B cell (primary cell): Measurements from ENCODE around the gene INHBB. TPM values are rescaled to one million over a fixed set of nuclear protein-coding genes. Genes with fewer than 3 reads are reported as not detected.

Experiments
- ATAC-seq: fragments of 200-7000 bp; cut with Tn5 transposase; one replicate; pipeline ENCODE4 v1.10.0; 2021; ENCODE audit warnings: low read depth, mild to moderate bottlenecking, moderate number of reproducible peaks, moderate library complexity
- CTCF ChIA-PET: fragments of 350-600 bp; sonication (Branson Sonifier 250); formaldehyde crosslinking; loops from one replicate; lab custom pipeline; 2021; ENCODE audit warnings: antibody characterized with exemption, inconsistent platforms; lab: Charles Lee
- POLR2A ChIA-PET: fragments of 350-600 bp; sonication (Branson Sonifier 250); formaldehyde crosslinking; loops from one replicate; lab custom pipeline; 2021; ENCODE audit warnings: antibody characterized with exemption; lab: Charles Lee
- DNase-seq: peaks from one replicate; pipeline ENCODE4 v3.0.0; 2013
- H2AFZ ChIP-seq: 2 replicates; pipeline ENCODE4 v1.6.1; 2012; ENCODE audit warnings: mild to moderate bottlenecking, low read depth, low read length; ENCODE audit not compliant: insufficient read depth, poor library complexity, severe bottlenecking
- H3K27ac ChIP-seq, 2 donors: 1 replicate in 1 of 2; 2 replicates in 1 of 2; pipeline ENCODE4 v1.5.1; 2012 to 2013; ENCODE audit warnings: low read length in 2 of 2, mild to moderate bottlenecking in 2 of 2, moderate library complexity in 1 of 2
- H3K27me3 ChIP-seq, 4 experiments: fragments of 200-600 bp in 1 of 4; sonication (generic) in 1 of 4; replicated peaks in 1 of 4; 1 replicate in 2 of 4; 2 replicates in 2 of 4; pipeline versions ENCODE4 v1.6.1 to v1.7.0; 2013 to 2016; ENCODE audit warnings: low read length in 3 of 4, mild to moderate bottlenecking in 2 of 4, mixed read lengths in 1 of 4, moderate library complexity in 1 of 4; ENCODE audit not compliant: insufficient read depth in 4 of 4, control insufficient read depth in 3 of 4; ENCODE audit errors: control extremely low read depth in 1 of 4
- H3K36me3 ChIP-seq, 2 experiments: replicated peaks in 1 of 2; 1 replicate in 1 of 2; 2 replicates in 1 of 2; pipeline versions ENCODE4 v1.6.1 to v1.7.1; 2013; ENCODE audit warnings: low read length in 1 of 2; ENCODE audit not compliant: insufficient read depth in 2 of 2, control insufficient read depth in 1 of 2; ENCODE audit errors: control extremely low read depth in 1 of 2, extremely low read depth in 1 of 2
- H3K4me1 ChIP-seq, 2 donors: fragments of 200-600 bp in 1 of 2; sonication (generic) in 1 of 2; 1 replicate in 1 of 2; 2 replicates in 1 of 2; pipeline versions ENCODE4 v1.5.1 to v1.6.1; 2013 to 2017; ENCODE audit warnings: low read length in 2 of 2; ENCODE audit not compliant: control insufficient read depth in 2 of 2, insufficient read depth in 2 of 2
- H3K4me2 ChIP-seq: replicated peaks from 2 replicates; pipeline ENCODE3; 2012; ENCODE audit warnings: mild to moderate bottlenecking, low read depth, low read length; ENCODE audit not compliant: poor library complexity, severe bottlenecking
- H3K4me3 ChIP-seq, 5 experiments: fragments of 200-600 bp in 1 of 5; sonication (generic) in 1 of 5; 1 replicate in 3 of 5; 2 replicates in 2 of 5; pipeline versions ENCODE4 v1.5.1 to v1.7.0; 2011 to 2016; ENCODE audit warnings: low read length in 4 of 5, mild to moderate bottlenecking in 4 of 5, low read depth in 2 of 5, control low read depth in 1 of 5, moderate library complexity in 1 of 5; ENCODE audit not compliant: insufficient read depth in 1 of 5; ENCODE audit errors: control extremely low read depth in 1 of 5, extremely low read depth in 1 of 5
- H3K79me2 ChIP-seq: fragments of 200-600 bp; sonication (generic); one replicate; pipeline ENCODE4 v1.6.0; 2016; ENCODE audit warnings: low read length; ENCODE audit not compliant: control insufficient read depth, insufficient read depth
- H3K9ac ChIP-seq: fragments of 200-600 bp; sonication (generic); 2 replicates; pipeline ENCODE4 v1.6.1; 2017; ENCODE audit warnings: mild to moderate bottlenecking, low read length, moderate library complexity
- H3K9me3 ChIP-seq, 3 donors: one replicate each; pipeline versions ENCODE4 v1.6.1 to v1.7.1; 2013; ENCODE audit warnings: low read length in 2 of 3; ENCODE audit not compliant: control insufficient read depth in 2 of 3, insufficient read depth in 1 of 3; ENCODE audit errors: control extremely low read depth in 1 of 3
- H4K20me1 ChIP-seq: 2 replicates; pipeline ENCODE4 v1.6.0; 2012; ENCODE audit warnings: mild to moderate bottlenecking, low read length; ENCODE audit not compliant: insufficient read depth, control insufficient read depth, poor library complexity, severe bottlenecking
- H3K27ac Mint-ChIP-seq: one replicate; pipeline ENCODE4 v1.8.0; 2021; ENCODE audit warnings: mixed read lengths
- H3K27me3 Mint-ChIP-seq: one replicate; pipeline ENCODE4 v1.8.0; 2021; ENCODE audit warnings: mixed read lengths
- H3K4me1 Mint-ChIP-seq: one replicate; pipeline ENCODE4 v1.8.0; 2021; ENCODE audit warnings: mixed read lengths
- H3K4me3 Mint-ChIP-seq: one replicate; pipeline ENCODE4 v1.8.0; 2021; ENCODE audit warnings: mixed read lengths
- H3K9me3 Mint-ChIP-seq: one replicate; pipeline ENCODE4 v1.8.0; 2022; ENCODE audit warnings: mixed read lengths; ENCODE audit not compliant: insufficient read depth
- CTCF ChIP-seq: fragments of 200-600 bp; IDR thresholded peaks from one replicate; pipeline ENCODE4 v1.8.0; 2022; ENCODE audit warnings: antibody characterized with exemption, mild to moderate bottlenecking
- EZH2 ChIP-seq: IDR thresholded peaks from 2 replicates; pipeline ENCODE4 v1.6.1; 2012; ENCODE audit warnings: borderline replicate concordance, low read depth, mild to moderate bottlenecking, moderate library complexity, low read length; ENCODE audit not compliant: insufficient read depth, poor library complexity, severe bottlenecking
- WGBS: methylation state at CpG from one replicate; pipeline ENCODE4 v1.1.5; 2013; ENCODE audit warnings: missing lambda C conversion rate; ENCODE audit not compliant: insufficient coverage; 5-methylcytosine and 5-hydroxymethylcytosine counted together
- intact Hi-C: fragments of 100-400 bp; cut with micrococcal nuclease; formaldehyde crosslinking; loops from one replicate; pipeline ENCODE4 v1.10.0; 2022
- polyA plus RNA-seq: library from polyadenylated mRNA; depleted of rRNA; stranded (reverse); fragments of >200 nt; gene quantifications from 2 replicates; pipeline ENCODE4 v1.2.3, GENCODE V29; 2012
- total RNA-seq, 2 donors: library from RNA; stranded (reverse); fragments of 120-200 nt in 1 of 2; gene quantifications; 1 replicate in 1 of 2; 2 replicates in 1 of 2; pipeline versions ENCODE4 v1.2.3 to v1.2.4, GENCODE V29; 2013 to 2022

The INHBB gene
- total and polyA plus RNA-seq, 2 donors (not counting 1 experiment from before 2014, with no cell fraction given), result 0.03 TPM; not detected in 1

GRCh38 chr2:120357768-120358167 is 11.8 kb downstream of the INHBB start:
- ChIA-PET CTCF (no interaction called here), POLR2A (no interaction called here)
- intact Hi-C loops, result no loop called here
- no peak overlapping the region for H3K4me3 Mint-ChIP-seq
- H3K27me3 Mint-ChIP-seq, result peaks cover 10% of the 10 kb centered on the region
- no peaks in the 10 kb centered on the region for H3K9me3 ChIP-seq
- ATAC-seq (no peak), DNase-seq (no peak)
- no peak overlapping the region for H3K27ac ChIP-seq
- no peaks in the 10 kb centered on the region for H3K36me3 ChIP-seq
- no peak overlapping the region for H3K4me2 ChIP-seq
- H4K20me1 ChIP-seq, result no peaks in the 10 kb centered on the region
- H3K27ac Mint-ChIP-seq, result no peak overlapping the region
- H3K9me3 Mint-ChIP-seq, result no peaks in the 10 kb centered on the region
- no peak overlapping the region for H3K9ac ChIP-seq
- H3K4me1 Mint-ChIP-seq, result peaks cover 5% of the 10 kb centered on the region
- no peak overlapping the region for H3K4me3 ChIP-seq
- H3K27me3 ChIP-seq, result no peaks in the 10 kb centered on the region
- no peak overlapping the region for H2AFZ ChIP-seq
- no peaks in the 10 kb centered on the region for H3K4me1 ChIP-seq
- TF ChIP-seq EZH2, result no peak
- no peak for TF ChIP-seq CTCF
- WGBS, result 82% methylated on average over 6 of the region's 6 CpGs
- no peaks in the 10 kb centered on the region for H3K79me2 ChIP-seq

DNA sequence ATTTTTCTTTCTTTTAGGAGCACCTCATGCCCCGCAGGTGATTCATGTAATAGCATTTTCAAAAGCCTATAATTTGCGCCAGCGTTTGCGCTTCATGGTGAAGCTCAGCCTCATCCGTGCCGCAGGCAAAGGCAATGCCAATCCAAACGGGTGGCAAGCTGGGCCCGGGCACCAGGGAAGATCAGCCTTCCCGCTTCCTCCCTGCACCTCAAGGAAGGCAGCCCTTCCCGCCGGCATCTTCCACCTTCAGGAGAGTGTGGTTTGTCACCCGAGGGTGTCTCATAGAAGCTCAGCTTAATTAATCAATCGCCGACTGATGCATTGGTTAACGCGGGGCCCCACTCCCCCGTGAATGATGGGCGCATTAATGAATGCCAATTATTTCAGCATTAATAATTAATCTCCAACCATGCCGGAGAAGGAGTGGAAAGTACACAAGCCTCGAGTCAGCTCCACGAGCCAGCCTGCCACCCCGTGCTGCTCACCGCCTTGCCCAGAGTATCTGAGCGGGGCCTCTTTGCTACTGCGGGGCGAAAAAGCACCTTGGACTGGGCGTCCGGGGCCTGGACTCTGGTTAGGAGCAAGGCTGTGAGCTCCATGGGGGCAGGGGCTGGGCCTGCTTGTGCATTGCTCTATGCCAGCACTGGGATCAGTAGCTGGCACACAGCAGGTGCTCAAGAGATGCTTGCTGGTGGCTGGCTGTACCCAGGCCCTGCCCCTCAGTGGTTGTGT is 13.0 kb downstream of the INHBB start:
- Histone ChIP-seq H3K36me3 (no peaks in the 10 kb centered on the region), H3K4me3 (no peak overlapping the region), H3K27ac (no peak overlapping the region), H3K79me2 (no peaks in the 10 kb centered on the region), H3K9ac (no peak overlapping the region), H4K20me1 (no peaks in the 10 kb centered on the region), H3K9me3 (no peaks in the 10 kb centered on the region), H3K27me3 (no peaks in the 10 kb centered on the region), H3K4me2 (no peak overlapping the region), H3K4me1 (no peaks in the 10 kb centered on the region), H2AFZ (no peak overlapping the region)
- CTCF ChIA-PET, result no interaction called here
- WGBS, result 93% methylated on average over 26 of the region's 28 CpGs
- POLR2A ChIA-PET, result no interaction called here
- DNase-seq (no peak), ATAC-seq (no peak)
- no peak overlapping the region for H3K4me3 Mint-ChIP-seq
- TF ChIP-seq EZH2, result no peak
- TF ChIP-seq CTCF, result no peak
- H3K4me1 Mint-ChIP-seq, result peaks cover 5% of the 10 kb centered on the region
- no peaks in the 10 kb centered on the region for H3K9me3 Mint-ChIP-seq
- peaks cover 6% of the 10 kb centered on the region for H3K27me3 Mint-ChIP-seq
- intact Hi-C loops, result no loop called here
- H3K27ac Mint-ChIP-seq, result no peak overlapping the region
